G401.6 (cell line): ENCODE results near the gene TAS2R40.
"Not testable (repeated sequence)": the region's sequence is repeated elsewhere in the genome, so short reads cannot be mapped to it uniquely, and the experiment has no call there.

Experiments used
- FAIRE-seq: peaks from 2 replicates; lab custom pipeline; 2012; peaks lifted over from hg19 to GRCh38; lab: Jason Lieb, UNC

TAS2R40 gene

DNA sequence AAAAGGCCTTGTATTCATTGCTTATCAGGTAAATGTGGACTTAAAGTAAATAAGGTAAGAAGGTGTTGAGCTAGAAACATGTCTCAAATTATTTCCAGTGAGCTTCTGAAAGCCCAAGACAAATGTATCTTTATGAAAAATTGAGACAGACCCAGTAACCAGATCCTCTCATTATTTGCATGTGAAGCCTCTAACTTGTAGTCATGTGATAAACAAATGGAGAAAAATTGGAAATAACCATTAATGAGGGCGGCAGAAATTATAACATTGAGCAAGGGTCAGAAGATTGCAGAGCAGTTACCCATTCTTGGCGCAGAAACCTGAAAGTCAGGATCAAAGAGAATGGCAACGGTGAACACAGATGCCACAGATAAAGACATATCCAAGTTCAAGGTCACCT is at the start of gene TAS2R40:
Gene TAS2R40 (plus strand): TSS at position 301 of the 400 bp plus-strand sequence. CDS start 42 bp downstream, at position 343.
- FAIRE-seq: no peak

DNA sequence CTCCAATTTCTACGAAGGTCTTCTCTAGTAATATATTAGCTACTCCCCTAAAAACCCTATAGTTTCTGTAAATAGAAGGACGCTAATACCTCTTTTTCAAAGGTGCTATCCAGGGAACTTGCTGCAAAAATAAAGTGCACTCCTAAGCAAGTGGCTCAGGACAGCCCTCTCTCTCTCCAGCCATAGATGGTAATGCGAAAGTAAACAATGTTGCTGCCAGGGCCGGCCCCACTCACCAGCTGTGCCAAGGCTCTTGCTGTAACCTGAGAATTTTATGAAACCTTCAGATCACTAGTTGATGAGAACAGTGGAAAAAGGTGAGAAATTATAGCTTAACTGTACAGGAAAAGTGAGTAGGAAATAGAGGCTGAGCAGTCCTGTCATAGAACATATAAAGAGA is 49.5 kb upstream of the TAS2R40 start:
- no peak for FAIRE-seq

DNA sequence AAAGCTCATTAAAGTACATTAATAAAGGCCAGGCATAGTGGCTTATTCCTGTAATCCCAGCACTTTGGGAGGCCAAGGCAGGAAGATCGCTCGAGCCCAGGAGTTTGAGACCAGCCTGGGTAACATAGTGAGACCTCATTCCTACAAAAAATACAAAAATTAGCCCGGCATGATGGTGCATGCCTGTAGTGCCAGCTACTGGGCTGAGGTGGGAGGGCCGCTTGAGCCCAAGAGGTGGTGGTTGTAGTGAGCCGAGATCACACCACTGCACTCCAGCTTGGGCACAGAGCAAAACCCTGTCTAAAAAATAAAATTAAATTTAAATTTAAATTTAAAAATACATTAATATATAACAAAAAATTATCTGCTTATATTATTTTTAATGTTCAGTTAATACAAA is 45.7 kb upstream of the TAS2R40 start:
- no peak for FAIRE-seq

GRCh38 chr7:143177374-143178119 is 44.3 kb upstream of the TAS2R40 start:
- no peak for FAIRE-seq

GRCh38 chr7:143180771-143181170 is 41.1 kb upstream of the TAS2R40 start:
- FAIRE-seq: not testable (repeated sequence)

DNA sequence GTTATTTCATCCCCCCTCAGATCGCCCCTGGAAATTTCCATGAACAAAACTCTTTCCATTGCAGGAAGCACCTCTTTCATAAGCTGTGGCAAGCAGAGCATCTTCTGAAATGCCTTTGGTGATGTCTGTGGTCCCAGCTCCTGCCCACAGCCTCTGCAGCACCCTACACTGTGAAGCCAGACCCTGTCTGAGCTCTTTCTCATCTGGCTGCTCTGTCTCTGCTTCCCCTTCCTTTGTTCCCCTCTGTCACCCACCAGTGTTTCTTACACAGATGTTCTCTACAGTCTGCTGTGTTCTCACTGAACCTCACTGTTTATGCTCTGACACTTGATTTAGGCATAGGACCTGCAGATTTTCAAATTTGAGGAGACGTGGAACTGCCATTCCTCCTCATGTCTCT is 40.5 kb upstream of the TAS2R40 start:
- no peak for FAIRE-seq

GRCh38 chr7:143183024-143183423 is 38.8 kb upstream of the TAS2R40 start, which contains the start of gene TAS2R39:
Gene TAS2R39 (plus strand): TSS chr7:143183419. CDS start chr7:143183419, 0 bp downstream.
- no peak for FAIRE-seq

DNA sequence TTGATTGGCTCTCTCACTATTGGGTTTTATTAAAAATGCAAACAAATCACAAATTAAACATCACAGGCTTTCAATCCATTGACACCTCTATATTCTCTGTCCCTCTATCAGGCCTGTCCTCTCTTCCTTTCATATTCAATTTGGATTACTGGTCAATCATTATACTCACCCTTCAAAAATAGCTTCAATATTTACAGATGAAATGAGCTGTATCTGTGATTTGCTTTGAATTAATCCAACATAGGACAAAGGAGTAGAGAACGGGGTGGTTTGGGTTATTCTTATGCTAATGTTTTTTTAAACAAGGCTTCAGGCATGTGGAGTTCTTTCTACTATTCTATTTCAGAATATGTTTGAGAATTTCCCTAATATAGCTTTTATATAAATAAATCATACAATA is 36.3 kb upstream of the TAS2R40 start:
- FAIRE-seq: no peak

- FAIRE-seq: no peak
Observed at GRCh38 chr7:143188994-143189393, 32.8 kb upstream of the TAS2R40 start.

DNA sequence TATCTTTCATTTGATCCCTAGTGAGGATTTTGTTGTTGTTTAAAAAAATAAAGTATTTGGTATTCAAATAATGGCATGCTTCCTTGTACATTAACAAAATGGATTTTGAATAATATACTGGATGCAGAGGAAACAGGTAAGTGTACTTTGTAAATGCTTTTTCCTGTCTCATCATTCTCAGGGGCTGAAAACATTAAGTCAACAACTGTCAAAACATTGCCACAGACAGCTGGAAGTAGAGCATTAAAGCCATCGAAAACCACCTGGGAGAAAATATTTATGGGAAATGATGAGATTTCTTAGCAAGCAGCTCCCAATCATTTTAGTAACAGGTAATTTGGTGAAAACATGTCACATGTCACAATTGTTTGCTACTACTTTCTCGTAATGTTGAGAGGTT is 28.0 kb upstream of the TAS2R40 start:
- FAIRE-seq: no peak

GRCh38 chr7:143199040-143199439 is 22.8 kb upstream of the TAS2R40 start:
- no peak for FAIRE-seq

DNA sequence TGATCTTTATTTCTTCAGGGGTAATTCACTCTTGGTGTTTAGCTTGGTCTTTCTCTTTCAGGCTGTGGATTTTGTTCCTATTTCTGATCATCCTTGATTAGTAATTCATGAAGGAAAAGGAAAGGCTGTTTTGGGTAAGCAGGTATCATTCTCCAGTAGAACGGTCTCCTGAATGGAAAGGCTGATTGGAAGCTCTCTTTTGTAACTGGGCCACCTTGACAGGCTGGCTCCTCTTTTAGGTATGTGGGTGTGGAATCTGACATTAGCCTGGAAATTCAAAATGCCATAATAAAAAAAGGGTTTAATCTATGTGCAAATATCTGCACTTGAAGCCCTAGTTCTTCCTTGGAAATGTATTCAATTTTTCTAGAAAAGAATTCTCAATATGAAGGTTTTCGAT is 19.7 kb upstream of the TAS2R40 start:
- no peak for FAIRE-seq

DNA sequence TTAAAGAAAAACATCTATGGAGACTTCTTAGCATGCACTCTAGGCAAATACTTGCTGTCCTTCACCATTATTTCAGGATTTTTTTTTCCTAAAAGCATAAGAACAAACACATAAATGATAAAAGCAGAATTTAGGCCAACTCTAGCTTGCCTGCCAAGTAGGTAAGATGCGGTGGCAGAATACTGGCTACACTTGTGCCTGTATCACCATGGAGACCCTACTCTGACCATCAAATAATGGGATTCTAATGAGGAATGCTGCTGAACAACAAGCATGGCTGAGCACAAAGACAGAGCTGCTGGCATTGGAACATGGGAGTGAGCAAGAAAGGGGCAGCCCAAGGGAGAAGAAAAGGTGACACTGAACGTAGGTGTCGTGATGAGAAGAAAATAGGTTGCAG is 18.5 kb upstream of the TAS2R40 start:
- no peak for FAIRE-seq

- no peak for FAIRE-seq
Observed at GRCh38 chr7:143205560-143206293, 16.1 kb upstream of the TAS2R40 start.

DNA sequence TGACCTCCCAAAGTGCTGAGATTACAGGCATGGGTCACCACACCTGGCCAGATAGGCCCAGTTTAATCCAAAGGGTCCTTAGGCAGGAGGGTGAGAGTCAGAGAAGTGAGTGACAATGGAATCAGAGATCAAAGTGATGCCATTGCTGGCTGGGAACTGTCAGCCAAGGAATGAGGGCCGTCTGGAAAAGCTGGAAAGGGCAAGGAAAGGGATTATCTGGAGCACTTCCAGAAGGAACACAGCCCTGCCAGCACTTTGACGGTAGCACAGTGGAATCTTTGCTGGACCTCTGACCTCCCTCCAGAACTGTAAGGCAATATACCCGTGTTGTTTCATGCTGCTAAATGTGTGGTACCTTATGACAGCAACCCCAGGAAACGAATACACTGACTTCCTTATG is 11.3 kb upstream of the TAS2R40 start:
- FAIRE-seq: no peak

- FAIRE-seq: not testable (repeated sequence)
Observed at GRCh38 chr7:143213478-143213877, 8.4 kb upstream of the TAS2R40 start.

DNA sequence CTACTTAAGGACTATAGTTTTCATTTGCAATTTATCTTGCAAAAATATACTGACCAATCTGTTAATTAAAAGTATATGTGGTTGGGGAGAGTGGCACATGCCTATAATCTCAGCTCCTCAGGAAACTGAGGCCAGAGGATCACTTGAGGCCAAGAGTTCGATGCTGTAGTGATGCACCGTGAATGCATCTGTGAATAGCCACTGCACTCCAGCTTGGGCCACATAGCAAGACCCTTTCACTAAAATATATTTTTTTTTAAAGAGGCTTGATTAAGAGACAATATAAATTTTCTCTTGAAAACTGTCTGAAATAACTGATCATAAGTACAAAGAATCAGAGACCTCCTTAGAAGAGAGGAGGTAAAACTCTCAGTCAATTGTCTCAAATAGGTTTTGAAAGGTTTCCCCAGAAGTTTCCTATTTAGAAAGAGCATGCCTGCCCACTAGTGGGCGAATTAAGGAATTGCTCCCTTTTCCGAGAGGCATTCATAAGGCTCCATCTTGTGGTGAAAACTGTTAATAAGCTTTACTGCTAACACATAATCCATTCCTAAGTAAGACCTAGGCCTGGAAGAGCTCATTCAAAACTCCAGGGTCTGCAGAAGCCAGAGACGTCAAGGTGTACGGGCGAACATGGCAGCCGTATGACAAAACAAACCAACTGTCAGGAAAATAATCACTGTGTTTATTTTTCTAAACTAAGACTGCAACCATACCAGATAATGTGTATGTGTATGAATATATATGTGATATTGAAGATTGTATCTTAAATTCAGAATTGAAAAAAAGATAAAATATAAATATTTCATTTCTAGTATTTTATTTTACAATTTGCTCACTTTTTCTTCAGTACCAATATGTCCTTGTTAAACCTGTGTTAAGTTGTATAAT is 6.8 kb upstream of the TAS2R40 start:
- FAIRE-seq: peak; percentile 96

GRCh38 chr7:143216151-143216550 is 5.7 kb upstream of the TAS2R40 start:
- FAIRE-seq: no peak

DNA sequence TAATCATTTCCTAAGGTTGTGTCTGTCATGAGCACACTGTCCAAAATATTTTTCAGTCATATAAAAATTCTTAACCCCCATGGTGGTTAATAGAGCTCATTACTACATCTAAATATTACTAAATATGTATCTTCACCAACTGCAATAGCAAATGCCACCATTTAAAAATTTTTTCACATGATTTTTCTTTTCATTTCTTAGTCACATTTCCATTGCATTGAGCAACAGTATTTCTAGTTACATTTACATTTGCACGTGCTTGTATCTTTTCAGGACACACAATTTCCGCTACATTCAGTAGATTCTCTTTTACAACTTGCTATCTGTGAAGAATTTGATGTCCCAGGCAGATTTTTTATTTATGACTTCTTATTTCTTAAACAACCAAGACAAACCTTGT is 5.2 kb upstream of the TAS2R40 start:
- no peak for FAIRE-seq

DNA sequence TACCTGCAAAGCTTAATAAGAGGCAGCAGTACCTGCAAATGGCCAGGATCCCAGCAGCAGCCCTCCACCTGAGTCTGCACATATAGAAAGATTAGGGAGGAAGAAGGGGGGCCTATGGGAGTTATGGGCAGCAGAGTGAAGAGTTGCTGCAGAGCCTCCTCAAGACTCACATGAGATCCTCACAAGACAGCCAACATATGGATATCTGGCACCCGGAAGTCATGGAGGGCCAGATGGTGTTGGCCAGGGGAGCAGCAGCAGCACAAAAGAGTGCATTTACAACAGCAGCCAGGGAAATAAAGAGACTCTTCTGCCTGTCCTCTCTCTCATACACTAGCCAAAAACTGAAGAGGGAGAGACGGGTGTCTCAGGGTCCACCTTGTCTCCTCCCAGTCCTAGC is 4.0 kb upstream of the TAS2R40 start:
- no peak for FAIRE-seq

- no peak for FAIRE-seq
Observed at GRCh38 chr7:143221286-143221685, 551 bp upstream of the TAS2R40 start.

DNA sequence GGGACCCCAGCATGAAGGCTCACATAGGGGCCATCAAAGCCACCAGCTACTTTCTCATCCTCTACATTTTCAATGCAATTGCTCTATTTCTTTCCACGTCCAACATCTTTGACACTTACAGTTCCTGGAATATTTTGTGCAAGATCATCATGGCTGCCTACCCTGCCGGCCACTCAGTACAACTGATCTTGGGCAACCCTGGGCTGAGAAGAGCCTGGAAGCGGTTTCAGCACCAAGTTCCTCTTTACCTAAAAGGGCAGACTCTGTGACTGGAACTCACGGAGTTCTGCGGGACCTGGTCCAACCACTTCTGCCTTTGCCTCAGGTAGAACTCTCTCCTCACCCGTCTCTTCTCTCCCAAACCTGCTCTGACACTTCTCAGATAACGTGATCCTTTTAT is 945 bp downstream of the TAS2R40 start:
- no peak for FAIRE-seq

DNA sequence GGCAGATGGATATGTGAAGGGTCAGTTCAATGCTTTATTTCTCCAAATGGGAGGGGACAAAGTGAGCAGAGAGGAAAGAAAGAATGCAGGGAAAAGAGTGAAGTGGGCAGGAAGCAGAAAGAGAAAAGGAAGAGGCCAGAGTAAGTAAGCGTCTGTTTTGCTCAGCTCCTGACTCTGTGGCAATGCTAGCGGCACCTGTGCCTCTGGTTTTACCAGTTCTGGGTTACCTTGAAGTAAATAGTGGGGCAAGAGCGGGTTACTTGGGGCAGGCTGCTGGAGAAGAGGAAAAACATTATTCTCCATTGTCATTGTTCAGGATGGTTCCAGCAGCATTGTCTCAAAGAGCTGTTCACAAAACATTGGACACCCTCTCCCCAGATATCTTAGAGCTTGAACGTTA is 1.9 kb downstream of the TAS2R40 start:
- no peak for FAIRE-seq
